Hepatocyte (in vitro differentiated cells): Measurements from ENCODE around the gene CASTOR1.

Experiments used
- EZH2 ChIP-seq: fragments of 200-600 bp; sonication (generic); IDR thresholded peaks from 2 replicates; pipeline ENCODE4 v1.6.1; 2016; ENCODE audit warnings: antibody characterized with exemption, mild to moderate bottlenecking, borderline replicate concordance
- EZH2phosphoT487 ChIP-seq: fragments of 200-600 bp; sonication (generic); IDR thresholded peaks from one replicate; pipeline ENCODE4 v1.6.1; 2018; ENCODE audit warnings: antibody characterized with exemption, mild to moderate bottlenecking, low read depth, moderate library complexity; ENCODE audit not compliant: unreplicated experiment, severe bottlenecking
- TF ChIP-seq, protein P1 (sequence below): fragments of 200-600 bp; sonication (generic); IDR thresholded peaks from 2 replicates; pipeline ENCODE4 v1.5.1; 2016; ENCODE audit warnings: antibody characterized with exemption, mild to moderate bottlenecking; ENCODE audit not compliant: poor library complexity

DNA sequence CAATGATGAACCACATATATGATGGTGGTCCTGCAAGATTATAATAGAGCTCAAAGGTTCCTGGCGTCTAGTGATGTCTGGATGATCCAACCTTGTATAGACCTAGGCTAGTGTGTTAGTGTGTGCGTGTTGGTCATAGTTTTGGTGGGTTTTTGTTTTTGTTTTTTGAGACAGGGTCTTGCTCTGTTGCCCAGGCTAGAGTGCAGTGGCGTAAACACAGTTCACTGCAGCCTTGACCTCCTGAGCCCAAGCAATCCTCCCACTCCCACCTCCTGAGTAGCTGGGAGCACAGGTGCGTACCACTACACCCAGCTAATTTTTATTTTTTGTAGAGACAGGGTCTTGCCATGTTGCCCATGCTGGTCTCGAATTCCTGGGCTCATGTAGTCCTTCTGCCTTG is 9.4 kb downstream of the CASTOR1 start:
- TF ChIP-seq EZH2, result no peak
- TF ChIP-seq, protein P1, sequence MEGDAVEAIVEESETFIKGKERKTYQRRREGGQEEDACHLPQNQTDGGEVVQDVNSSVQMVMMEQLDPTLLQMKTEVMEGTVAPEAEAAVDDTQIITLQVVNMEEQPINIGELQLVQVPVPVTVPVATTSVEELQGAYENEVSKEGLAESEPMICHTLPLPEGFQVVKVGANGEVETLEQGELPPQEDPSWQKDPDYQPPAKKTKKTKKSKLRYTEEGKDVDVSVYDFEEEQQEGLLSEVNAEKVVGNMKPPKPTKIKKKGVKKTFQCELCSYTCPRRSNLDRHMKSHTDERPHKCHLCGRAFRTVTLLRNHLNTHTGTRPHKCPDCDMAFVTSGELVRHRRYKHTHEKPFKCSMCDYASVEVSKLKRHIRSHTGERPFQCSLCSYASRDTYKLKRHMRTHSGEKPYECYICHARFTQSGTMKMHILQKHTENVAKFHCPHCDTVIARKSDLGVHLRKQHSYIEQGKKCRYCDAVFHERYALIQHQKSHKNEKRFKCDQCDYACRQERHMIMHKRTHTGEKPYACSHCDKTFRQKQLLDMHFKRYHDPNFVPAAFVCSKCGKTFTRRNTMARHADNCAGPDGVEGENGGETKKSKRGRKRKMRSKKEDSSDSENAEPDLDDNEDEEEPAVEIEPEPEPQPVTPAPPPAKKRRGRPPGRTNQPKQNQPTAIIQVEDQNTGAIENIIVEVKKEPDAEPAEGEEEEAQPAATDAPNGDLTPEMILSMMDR, result no peak
- no peak for TF ChIP-seq EZH2phosphoT487
